ENCODE measurements around the gene ADM. TPM values are rescaled to one million over a fixed set of nuclear protein-coding genes. Genes with fewer than 3 reads are reported as not detected.
A peak's percentile ranks its signal among the peaks of the same experiment; 100 is the strongest.
"Not testable (repeated sequence)": the region's sequence is repeated elsewhere in the genome, so short reads cannot be mapped to it uniquely, and the experiment has no call there.

ADM gene
- 19.5 TPM for total RNA-seq
- long read RNA-seq, transcript ADM-201 (4 exons, 1,885 nt) = major isoform, 8 of 11 reads
- long read RNA-seq, partial matches to known transcripts = 1 of 11 reads
- long read RNA-seq, other reads (novel, unspliced or antisense) = 2 of 11 reads

- Histone ChIP-seq H3K9me3 (no peaks in the 10 kb centered on the region), H3K27me3 (ENCODE audit: low read depth) (peaks cover 11% of the 10 kb centered on the region), H3K36me3 (no peaks in the 10 kb centered on the region), H3K4me1 (peaks cover 75% of the 10 kb centered on the region), H3K27ac (peak within 1 kb of the TSS; percentile 88), H3K4me3 (peak within 1 kb of the TSS; percentile 86)
- TF ChIP-seq CTCF (IDR thresholded peaks at IDR 0.05) = peak; percentile 60
- intact Hi-C loops (cut with DNase I) = no loop called here
- peak; percentile 89 for DNase-seq
- peak; percentile 60 to 69 for ATAC-seq
Observed at GRCh38 chr11:10304495-10305261, at the start of gene ADM. TSS of gene ADM (plus strand) at chr11:10305073. CDS start at chr11:10305701, 628 bp downstream.

GRCh38 chr11:10255388-10256125 lies 49.3 kb upstream of the ADM start:
- no peak overlapping the region for H3K4me3 ChIP-seq
- no peak for TF ChIP-seq CTCF (IDR thresholded peaks at IDR 0.05)
- H3K27ac ChIP-seq = no peak overlapping the region
- H3K9me3 ChIP-seq = no peaks in the 10 kb centered on the region
- DNase-seq = no peak
- no peak for ATAC-seq
- no peaks in the 10 kb centered on the region for H3K27me3 ChIP-seq (ENCODE audit: low read depth)
- H3K36me3 ChIP-seq = no peaks in the 10 kb centered on the region
- no peaks in the 10 kb centered on the region for H3K4me1 ChIP-seq
- intact Hi-C loops (cut with DNase I) = no loop called here

GRCh38 chr11:10257478-10257877 lies 47.4 kb upstream of the ADM start:
- no peak for ATAC-seq
- Histone ChIP-seq H3K4me3 (no peak overlapping the region), H3K4me1 (no peaks in the 10 kb centered on the region), H3K27me3 (ENCODE audit: low read depth) (no peaks in the 10 kb centered on the region), H3K27ac (no peak overlapping the region), H3K36me3 (no peaks in the 10 kb centered on the region), H3K9me3 (no peaks in the 10 kb centered on the region)
- no peak for TF ChIP-seq CTCF (IDR thresholded peaks at IDR 0.05)
- DNase-seq = no peak
- intact Hi-C loops (cut with DNase I) = no loop called here

- DNase-seq (no peak), ATAC-seq (no peak)
- H3K4me3 ChIP-seq = no peak overlapping the region
- H3K27ac ChIP-seq = no peak overlapping the region
- no peaks in the 10 kb centered on the region for H3K9me3 ChIP-seq
- H3K27me3 ChIP-seq (ENCODE audit: low read depth) = no peaks in the 10 kb centered on the region
- H3K36me3 ChIP-seq = no peaks in the 10 kb centered on the region
- TF ChIP-seq CTCF (IDR thresholded peaks at IDR 0.05) = no peak
- no peaks in the 10 kb centered on the region for H3K4me1 ChIP-seq
- intact Hi-C loops (cut with DNase I) = no loop called here
Observed at GRCh38 chr11:10261821-10262220, 43.1 kb upstream of the ADM start.

- Histone ChIP-seq H3K36me3 (no peaks in the 10 kb centered on the region), H3K27ac (no peak overlapping the region), H3K4me3 (no peak overlapping the region), H3K9me3 (no peaks in the 10 kb centered on the region), H3K4me1 (no peaks in the 10 kb centered on the region), H3K27me3 (ENCODE audit: low read depth) (no peaks in the 10 kb centered on the region)
- peak in 1 of 2 donors; percentile 55 for ATAC-seq
- intact Hi-C loops (cut with DNase I) = no loop called here
- TF ChIP-seq CTCF (IDR thresholded peaks at IDR 0.05) = no peak
- no peak for DNase-seq
Observed at GRCh38 chr11:10263929-10264328, 40.9 kb upstream of the ADM start.

GRCh38 chr11:10264716-10265115 lies 40.2 kb upstream of the ADM start:
- H3K27ac ChIP-seq; H3K4me3 ChIP-seq; H3K27me3 ChIP-seq (ENCODE audit: low read depth); H3K4me1 ChIP-seq; H3K9me3 ChIP-seq; H3K36me3 ChIP-seq; intact Hi-C loops (cut with DNase I); DNase-seq; ATAC-seq: not testable (repeated sequence)
